Measurements from ENCODE around the gene MT1M. TPM values are rescaled to one million over a fixed set of nuclear protein-coding genes. Genes with fewer than 3 reads are reported as not detected.

Gene MT1M
- total and polyA plus RNA-seq, 10 of the 15 experiments (the other 5 are each of a cell fraction or from before 2014, with no cell fraction given): not detected

GRCh38 chr16:56606071-56606475 is 26.4 kb upstream of the MT1M start (continued):
- TF ChIP-seq IRF3 (IDR thresholded peaks at IDR 0.05) (no peak), ESRRA (IDR thresholded peaks at IDR 0.05; ENCODE audit: low read length) (no peak), ZBTB4 (CRISPR knock-in tag; IDR thresholded peaks at IDR 0.05) (no peak), RFX5 (IDR thresholded peaks at IDR 0.05; ENCODE audit: low read depth, low read length) (no peak), BHLHE40 (IDR thresholded peaks at IDR 0.05; ENCODE audit: borderline replicate concordance in 1 of 2, low read depth in 2 of 2, low read length in 1 of 2) (no peak), LARP7 (IDR thresholded peaks at IDR 0.05) (no peak), SMAD5 (IDR thresholded peaks at IDR 0.05; ENCODE audit: low read depth) (no peak), ELK1 (IDR thresholded peaks at IDR 0.05; ENCODE audit: low read depth, low read length) (no peak)
